Measurements from ENCODE around the gene COMMD10.
A peak's percentile ranks its signal among the peaks of the same experiment; 100 is the strongest.
"Not testable (repeated sequence)": the region's sequence is repeated elsewhere in the genome, so short reads cannot be mapped to it uniquely, and the experiment has no call there.

COMMD10 gene

GRCh38 chr5:116097301-116097700 is 12.5 kb downstream of the COMMD10 start:
- peak in 1 of 2 experiments; percentile 9 for DNase-seq (ENCODE audit: low read depth in 2 of 2)

- no peak for DNase-seq (ENCODE audit: low read depth in 2 of 2)
These were observed 14.2 kb downstream of the COMMD10 start for GRCh38 chr5:116098998-116099397.

GRCh38 chr5:116104941-116105340 is 20.1 kb downstream of the COMMD10 start:
- not testable (repeated sequence) for DNase-seq (ENCODE audit: low read depth in 2 of 2)

- no peak for DNase-seq (ENCODE audit: low read depth in 2 of 2)
These were observed 30.3 kb downstream of the COMMD10 start for GRCh38 chr5:116115163-116115562.

- peak; percentile 28 to 32 for DNase-seq (ENCODE audit: low read depth in 2 of 2)
These were observed 45.6 kb downstream of the COMMD10 start for GRCh38 chr5:116130471-116130870.

- no peak for DNase-seq (ENCODE audit: low read depth in 2 of 2)
These were observed 46.2 kb downstream of the COMMD10 start for GRCh38 chr5:116130976-116131375.

GRCh38 chr5:116133281-116133680 is 48.5 kb downstream of the COMMD10 start:
- no peak for DNase-seq (ENCODE audit: low read depth in 2 of 2)

GRCh38 chr5:116135344-116135743 is 50.5 kb downstream of the COMMD10 start:
- no peak for DNase-seq (ENCODE audit: low read depth in 2 of 2)

- DNase-seq (ENCODE audit: low read depth in 2 of 2): peak; percentile 26 to 27
These were observed 52.9 kb downstream of the COMMD10 start for GRCh38 chr5:116137544-116138378.

GRCh38 chr5:116142495-116142894 is 57.7 kb downstream of the COMMD10 start:
- DNase-seq (ENCODE audit: low read depth in 2 of 2): no peak

- no peak for DNase-seq (ENCODE audit: low read depth in 2 of 2)
These were observed 59.3 kb downstream of the COMMD10 start for GRCh38 chr5:116144103-116144502.

- no peak for DNase-seq (ENCODE audit: low read depth in 2 of 2)
These were observed 60.2 kb downstream of the COMMD10 start for GRCh38 chr5:116144991-116145390.

- no peak for DNase-seq (ENCODE audit: low read depth in 2 of 2)
These were observed 60.6 kb downstream of the COMMD10 start for GRCh38 chr5:116145416-116145815.

GRCh38 chr5:116152169-116152568 is 67.3 kb downstream of the COMMD10 start:
- DNase-seq (ENCODE audit: low read depth in 2 of 2): no peak

GRCh38 chr5:116153687-116154174 is 68.9 kb downstream of the COMMD10 start:
- no peak for DNase-seq (ENCODE audit: low read depth in 2 of 2)

GRCh38 chr5:116154252-116154651 is 69.4 kb downstream of the COMMD10 start:
- no peak for DNase-seq (ENCODE audit: low read depth in 2 of 2)

- no peak for DNase-seq (ENCODE audit: low read depth in 2 of 2)
These were observed 70.1 kb downstream of the COMMD10 start for GRCh38 chr5:116154931-116155330.

GRCh38 chr5:116157902-116158301 is 73.1 kb downstream of the COMMD10 start:
- no peak for DNase-seq (ENCODE audit: low read depth in 2 of 2)

GRCh38 chr5:116159006-116159405 is 74.2 kb downstream of the COMMD10 start:
- no peak for DNase-seq (ENCODE audit: low read depth in 2 of 2)

GRCh38 chr5:116174111-116174510 is 89.3 kb downstream of the COMMD10 start:
- no peak for DNase-seq (ENCODE audit: low read depth in 2 of 2)

- no peak for DNase-seq (ENCODE audit: low read depth in 2 of 2)
These were observed 91.3 kb downstream of the COMMD10 start for GRCh38 chr5:116176121-116176520.

- no peak for DNase-seq (ENCODE audit: low read depth in 2 of 2)
These were observed 94.1 kb downstream of the COMMD10 start for GRCh38 chr5:116178925-116179324.

- DNase-seq (ENCODE audit: low read depth in 2 of 2): no peak
These were observed 124.3 kb downstream of the COMMD10 start for GRCh38 chr5:116209166-116209565.

GRCh38 chr5:116212225-116212624 is 127.4 kb downstream of the COMMD10 start:
- no peak for DNase-seq (ENCODE audit: low read depth in 2 of 2)

All from fibroblast of skin of left quadriceps (primary cell).